Mesothelial cell of epicardium (in vitro differentiated cells): Measurements from ENCODE around the gene TFF2. TPM values are rescaled to one million over a fixed set of nuclear protein-coding genes. Genes with fewer than 3 reads are reported as not detected.

Source experiments
- DNase-seq, 2 experiments: peaks; one replicate each; pipeline ENCODE4 v3.0.0; 2021; ENCODE audit warnings: low spot score in 2 of 2; ENCODE audit not compliant: unreplicated experiment in 2 of 2
- H3K27ac Mint-ChIP-seq: 2 replicates; pipeline ENCODE4 v1.8.0; 2021; ENCODE audit warnings: mixed read lengths
- H3K27me3 Mint-ChIP-seq: 2 replicates; pipeline ENCODE4 v1.8.0; 2021; ENCODE audit warnings: low read depth, mixed read lengths
- H3K36me3 Mint-ChIP-seq: 2 replicates; pipeline ENCODE4 v1.8.0; 2021; ENCODE audit warnings: mixed read lengths
- H3K4me1 Mint-ChIP-seq: 2 replicates; pipeline ENCODE4 v1.8.0; 2021; ENCODE audit warnings: mixed read lengths
- H3K4me3 Mint-ChIP-seq: 2 replicates; pipeline ENCODE4 v1.8.0; 2021; ENCODE audit warnings: mild to moderate bottlenecking, moderate library complexity, mixed read lengths
- H3K9me3 Mint-ChIP-seq: 2 replicates; pipeline ENCODE4 v1.8.0; 2021; ENCODE audit warnings: mixed read lengths
- CTCF ChIP-seq: fragments of 200-600 bp; sonication (generic); IDR thresholded peaks from one replicate; pipeline ENCODE4 v1.5.0; 2021; ENCODE audit warnings: antibody characterized with exemption; ENCODE audit not compliant: unreplicated experiment
- total RNA-seq: library from RNA; stranded (reverse); gene quantifications from 3 replicates; pipeline ENCODE4 v1.2.1, GENCODE V29; 2021

Gene TFF2
- total RNA-seq, 1 donor from 2014 or later, result not detected

DNA sequence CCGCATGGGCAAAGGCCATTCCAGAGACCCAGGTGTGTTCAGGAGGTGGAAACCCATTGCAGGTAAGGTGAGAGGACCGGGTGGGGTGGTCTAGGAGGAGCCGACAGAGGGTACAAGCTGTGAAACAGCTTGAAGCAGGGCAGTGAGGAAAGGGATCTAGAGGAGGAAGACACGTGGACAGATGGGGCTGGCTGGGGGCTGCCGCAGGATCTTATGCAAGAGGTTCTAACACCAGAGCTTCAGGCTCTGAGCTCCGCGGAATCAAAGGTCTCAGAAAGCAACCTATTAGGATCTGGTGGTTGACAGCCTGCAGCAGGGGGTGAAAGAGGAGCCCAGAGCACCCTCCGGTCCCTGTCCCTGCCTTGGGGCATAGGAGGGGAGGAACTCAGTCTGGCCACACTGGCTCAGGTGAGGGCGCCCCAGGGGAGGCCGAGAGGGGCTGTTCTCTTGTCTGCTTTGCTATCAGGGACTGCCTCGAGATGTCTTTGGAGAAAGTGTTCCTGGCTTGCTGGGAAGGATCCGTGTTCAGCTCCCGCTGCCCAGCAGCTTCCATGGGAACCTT is 13.6 kb upstream of the TFF2 start:
- Mint-ChIP-seq H3K4me1 (peaks cover 8% of the 10 kb centered on the region), H3K27me3 (peaks cover 12% of the 10 kb centered on the region)
- TF ChIP-seq CTCF, result no peak

GRCh38 chr21:42363312-42363711 is 12.5 kb upstream of the TFF2 start:
- Mint-ChIP-seq H3K4me3 (no peak overlapping the region), H3K4me1 (peaks cover 8% of the 10 kb centered on the region), H3K27me3 (peaks cover 12% of the 10 kb centered on the region), H3K27ac (no peak overlapping the region), H3K9me3 (no peaks in the 10 kb centered on the region), H3K36me3 (no peaks in the 10 kb centered on the region)
- DNase-seq, result no peak
- no peak for TF ChIP-seq CTCF

More for the DNA sequence above, 13.6 kb upstream of the TFF2 start:
- no peak for DNase-seq
- Mint-ChIP-seq H3K4me3 (no peak overlapping the region), H3K27ac (no peak overlapping the region), H3K9me3 (no peaks in the 10 kb centered on the region), H3K36me3 (no peaks in the 10 kb centered on the region)

- no peak for TF ChIP-seq CTCF
- DNase-seq, result no peak
- peaks cover 5% of the 10 kb centered on the region for H3K4me1 Mint-ChIP-seq
- H3K27me3 Mint-ChIP-seq, result peaks cover 12% of the 10 kb centered on the region
- no peak overlapping the region for H3K4me3 Mint-ChIP-seq
- H3K9me3 Mint-ChIP-seq, result no peaks in the 10 kb centered on the region
- no peaks in the 10 kb centered on the region for H3K36me3 Mint-ChIP-seq
- no peak overlapping the region for H3K27ac Mint-ChIP-seq
Observed at GRCh38 chr21:42362700-42363099, 11.9 kb upstream of the TFF2 start.

GRCh38 chr21:42362198-42362597 is 11.4 kb upstream of the TFF2 start:
- H3K4me3 Mint-ChIP-seq, result no peak overlapping the region
- peaks cover 4% of the 10 kb centered on the region for H3K9me3 Mint-ChIP-seq
- TF ChIP-seq CTCF, result no peak
- no peak overlapping the region for H3K27ac Mint-ChIP-seq
- H3K36me3 Mint-ChIP-seq, result no peaks in the 10 kb centered on the region
- peaks cover 12% of the 10 kb centered on the region for H3K27me3 Mint-ChIP-seq
- peaks cover 3% of the 10 kb centered on the region for H3K4me1 Mint-ChIP-seq
- no peak for DNase-seq

GRCh38 chr21:42361286-42361685 is 10.5 kb upstream of the TFF2 start:
- H3K9me3 Mint-ChIP-seq, result peaks cover 11% of the 10 kb centered on the region
- no peak for TF ChIP-seq CTCF
- H3K4me3 Mint-ChIP-seq, result no peak overlapping the region
- H3K36me3 Mint-ChIP-seq, result no peaks in the 10 kb centered on the region
- no peak overlapping the region for H3K27ac Mint-ChIP-seq
- DNase-seq, result no peak
- peaks cover 12% of the 10 kb centered on the region for H3K27me3 Mint-ChIP-seq
- H3K4me1 Mint-ChIP-seq, result no peaks in the 10 kb centered on the region

DNA sequence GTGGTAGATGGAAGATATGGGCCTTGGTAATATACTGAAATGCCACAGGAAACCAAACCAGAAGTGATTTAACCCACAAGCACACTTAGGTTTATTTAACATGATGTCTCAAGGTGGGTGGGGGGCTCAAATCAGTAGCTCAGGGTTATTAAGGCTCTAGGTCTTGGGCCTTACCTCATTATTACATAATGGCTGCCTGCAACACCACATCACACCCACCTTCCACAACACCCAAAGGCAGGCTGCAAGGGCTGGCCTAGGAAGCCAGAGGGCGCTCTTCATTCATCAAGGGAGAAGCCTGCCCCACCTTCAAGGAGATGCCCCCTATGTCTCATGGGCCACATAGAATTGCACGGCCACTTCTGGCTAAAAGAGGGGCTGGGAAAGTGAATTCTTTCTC is 9.5 kb upstream of the TFF2 start:
- DNase-seq, result no peak
- no peaks in the 10 kb centered on the region for H3K36me3 Mint-ChIP-seq
- H3K4me3 Mint-ChIP-seq, result no peak overlapping the region
- no peaks in the 10 kb centered on the region for H3K4me1 Mint-ChIP-seq
- H3K27me3 Mint-ChIP-seq, result peaks cover 15% of the 10 kb centered on the region
- TF ChIP-seq CTCF, result no peak
- peaks cover 19% of the 10 kb centered on the region for H3K9me3 Mint-ChIP-seq
- H3K27ac Mint-ChIP-seq, result no peak overlapping the region
